ENCODE data around the gene ITPKA. TPM values are rescaled to one million over a fixed set of nuclear protein-coding genes. Genes with fewer than 3 reads are reported as not detected.

ITPKA gene
- 0.92 and 1.4 TPM in 2 replicates for total RNA-seq

DNA sequence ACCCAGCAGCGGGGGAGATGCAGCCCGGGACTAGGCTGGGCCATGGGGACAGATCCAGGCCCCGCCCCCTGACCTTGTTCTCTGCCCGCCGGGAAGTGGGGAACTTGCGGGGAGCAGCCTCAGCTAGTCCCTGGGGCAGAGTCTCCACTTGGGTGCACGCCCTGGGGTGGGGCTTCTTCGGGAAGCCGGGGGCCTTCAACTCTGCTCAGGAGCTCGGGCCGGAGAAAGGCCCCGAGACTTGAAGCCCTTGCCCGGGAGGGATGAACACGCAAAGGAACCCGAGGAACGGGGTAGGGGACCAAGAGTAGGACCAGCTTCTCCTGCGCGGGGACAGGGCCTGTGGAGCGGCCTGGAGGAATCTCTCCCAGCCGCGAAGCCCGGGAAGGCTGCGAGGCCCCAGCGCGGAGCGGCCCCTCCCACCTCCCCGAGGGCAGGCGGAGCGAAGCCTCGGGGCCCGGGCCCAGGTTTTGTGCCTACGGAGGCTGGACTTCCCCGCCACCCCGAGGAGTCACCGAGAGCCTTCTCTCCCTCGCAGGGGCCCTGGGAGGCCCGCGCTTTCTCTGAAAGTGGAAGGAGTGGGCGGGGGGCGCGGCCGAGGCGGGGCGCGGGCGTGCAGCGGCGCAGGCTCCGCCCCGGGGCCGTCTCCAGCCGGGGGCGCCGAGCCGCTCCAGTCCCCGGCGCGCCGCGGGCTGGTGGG lies at the start of gene ITPKA:
Gene ITPKA, plus strand, starts transcription at position 670 of the 697 bp plus-strand sequence. CDS start 54 bp downstream, outside the sequence.

DNA sequence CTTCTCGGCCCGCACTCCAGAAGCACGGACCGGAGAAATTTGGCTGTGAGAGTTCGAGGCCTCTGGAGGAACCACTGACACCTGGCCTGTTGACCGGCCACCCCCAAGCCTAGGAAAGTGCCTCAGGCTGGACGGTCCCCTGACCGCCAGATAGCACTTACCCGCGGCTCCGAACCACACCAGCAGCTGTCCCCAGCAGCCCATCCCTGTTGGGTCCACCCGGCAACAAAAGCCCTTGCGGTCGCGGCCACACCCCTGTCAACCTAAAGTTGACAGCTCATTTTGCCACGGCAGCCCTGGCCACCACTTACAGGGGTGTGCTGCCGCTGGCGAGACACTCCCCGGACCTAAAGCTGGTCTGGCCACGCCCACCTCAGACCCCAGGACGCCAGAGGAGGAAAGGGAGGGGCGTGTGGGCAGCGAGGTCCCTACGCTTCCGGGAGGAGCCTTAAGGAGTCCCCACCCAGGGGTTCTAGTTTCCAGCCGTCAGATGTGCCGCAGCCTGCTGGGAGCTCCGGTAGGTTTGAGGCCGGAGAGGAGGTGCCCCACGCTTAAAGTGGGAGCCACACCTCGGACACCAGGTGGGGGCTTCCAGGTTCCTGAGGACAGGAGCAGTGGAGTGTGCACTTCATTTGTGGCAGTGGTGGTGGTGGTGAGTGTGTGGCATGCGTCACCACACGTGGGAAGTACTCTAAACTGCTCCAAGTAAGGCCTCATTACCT lies 20.0 kb downstream of the ITPKA start, which contains the start of gene LTK:
Gene LTK, minus strand, starts transcription at position 322 of the 722 bp plus-strand sequence. Its CDS starts 118 bp downstream, at position 204.

Other genes with a start within 250 kb of the ITPKA start
- gene OIP5, start 161.3 kb upstream of the ITPKA start, total RNA-seq, result 0.43 and 0.74 TPM in 2 replicates
- 10.1 and 14.2 TPM in 2 replicates for gene NUSAP1, start 161.0 kb upstream of the ITPKA start, total RNA-seq
- 23.2 and 24.9 TPM in 2 replicates for gene NDUFAF1, start 91.4 kb upstream of the ITPKA start, total RNA-seq
- gene RTF1, start 76.8 kb upstream of the ITPKA start, total RNA-seq, result 15.3 and 15.8 TPM in 2 replicates
- gene LTK, start 20.0 kb downstream of the ITPKA start, total RNA-seq, result under 0.01 TPM in 1 of 2 replicates, not detected in the other
- gene RPAP1, start 50.4 kb downstream of the ITPKA start, total RNA-seq, result 10.7 and 15.3 TPM in 2 replicates
- 4.0 and 4.3 TPM in 2 replicates for gene TYRO3, start 65.3 kb downstream of the ITPKA start, total RNA-seq
- gene MGA, start 166.5 kb downstream of the ITPKA start, total RNA-seq, result 18.5 and 28.5 TPM in 2 replicates